Measurements from ENCODE around the gene GRIK1. TPM values are rescaled to one million over a fixed set of nuclear protein-coding genes. Genes with fewer than 3 reads are reported as not detected.

The GRIK1 gene
- total and polyA plus RNA-seq, 5 donors: not detected

- Histone ChIP-seq H3K4me3 (ENCODE audit: low read length) (no peak overlapping the region), H3K4me1 (ENCODE audit: control insufficient read depth, insufficient read depth, low read length) (no peaks in the 10 kb centered on the region), H3K27me3 (ENCODE audit: control insufficient read depth, insufficient read depth) (no peaks in the 10 kb centered on the region), H3K27ac (ENCODE audit: low read length) (no peak overlapping the region), H3K9me3 (ENCODE audit: control insufficient read depth, low read length) (no peaks in the 10 kb centered on the region)
- intact Hi-C loops (cut with DNase I): no loop called here
- WGBS: 92% methylated on average over 1 of the region's 1 CpG
- DNase-seq (no peak), ATAC-seq (no peak)
These were observed 371.6 kb downstream of the GRIK1 start for GRCh38 chr21:29568020-29568697.

GRCh38 chr21:29557931-29558725 is 381.7 kb downstream of the GRIK1 start:
- H3K27ac ChIP-seq (ENCODE audit: low read length): no peak overlapping the region
- WGBS: 96% methylated on average over 1 of the region's 1 CpG
- no peaks in the 10 kb centered on the region for H3K9me3 ChIP-seq (ENCODE audit: control insufficient read depth, low read length)
- no peak for ATAC-seq
- no peak overlapping the region for H3K4me3 ChIP-seq (ENCODE audit: low read length)
- DNase-seq: no peak
- H3K27me3 ChIP-seq (ENCODE audit: control insufficient read depth, insufficient read depth): no peaks in the 10 kb centered on the region
- no peaks in the 10 kb centered on the region for H3K4me1 ChIP-seq (ENCODE audit: control insufficient read depth, insufficient read depth, low read length)
- intact Hi-C loops (cut with DNase I): no loop called here

GRCh38 chr21:29557200-29557599 is 382.6 kb downstream of the GRIK1 start:
- no peak for ATAC-seq

GRCh38 chr21:29555601-29556000 is 384.2 kb downstream of the GRIK1 start:
- no peak overlapping the region for H3K4me3 ChIP-seq (ENCODE audit: low read length)
- intact Hi-C loops (cut with DNase I): no loop called here
- no peaks in the 10 kb centered on the region for H3K9me3 ChIP-seq (ENCODE audit: control insufficient read depth, low read length)
- H3K4me1 ChIP-seq (ENCODE audit: control insufficient read depth, insufficient read depth, low read length): no peaks in the 10 kb centered on the region
- no peak overlapping the region for H3K27ac ChIP-seq (ENCODE audit: low read length)
- DNase-seq (no peak), ATAC-seq (no peak)
- no peaks in the 10 kb centered on the region for H3K27me3 ChIP-seq (ENCODE audit: control insufficient read depth, insufficient read depth)
- WGBS: 41% methylated on average over 2 of the region's 2 CpGs

More at GRCh38 chr21:29557200-29557599, 382.6 kb downstream of the GRIK1 start:
- 33% methylated on average over 1 of the region's 1 CpG for WGBS
- Histone ChIP-seq H3K9me3 (ENCODE audit: control insufficient read depth, low read length) (no peaks in the 10 kb centered on the region), H3K27me3 (ENCODE audit: control insufficient read depth, insufficient read depth) (no peaks in the 10 kb centered on the region), H3K4me3 (ENCODE audit: low read length) (no peak overlapping the region), H3K27ac (ENCODE audit: low read length) (no peak overlapping the region), H3K4me1 (ENCODE audit: control insufficient read depth, insufficient read depth, low read length) (no peaks in the 10 kb centered on the region)
- DNase-seq: no peak
- intact Hi-C loops (cut with DNase I): no loop called here

GRCh38 chr21:29550205-29550604 is 389.6 kb downstream of the GRIK1 start:
- intact Hi-C loops (cut with DNase I): no loop called here
- ATAC-seq: no peak
- DNase-seq: no peak
- Histone ChIP-seq H3K4me3 (ENCODE audit: low read length) (no peak overlapping the region), H3K27ac (ENCODE audit: low read length) (no peak overlapping the region), H3K9me3 (ENCODE audit: control insufficient read depth, low read length) (no peaks in the 10 kb centered on the region), H3K4me1 (ENCODE audit: control insufficient read depth, insufficient read depth, low read length) (no peaks in the 10 kb centered on the region), H3K27me3 (ENCODE audit: control insufficient read depth, insufficient read depth) (no peaks in the 10 kb centered on the region)
- 82% methylated on average over 2 of the region's 2 CpGs for WGBS

GRCh38 chr21:29549614-29550013 is 390.2 kb downstream of the GRIK1 start:
- no peak for ATAC-seq
- H3K27ac ChIP-seq (ENCODE audit: low read length): no peak overlapping the region
- H3K4me3 ChIP-seq (ENCODE audit: low read length): no peak overlapping the region
- no peaks in the 10 kb centered on the region for H3K4me1 ChIP-seq (ENCODE audit: control insufficient read depth, insufficient read depth, low read length)
- intact Hi-C loops (cut with DNase I): no loop called here
- no peak for DNase-seq
- WGBS: 91% methylated on average over 9 of the region's 9 CpGs
- no peaks in the 10 kb centered on the region for H3K27me3 ChIP-seq (ENCODE audit: control insufficient read depth, insufficient read depth)
- H3K9me3 ChIP-seq (ENCODE audit: control insufficient read depth, low read length): no peaks in the 10 kb centered on the region

GRCh38 chr21:29547998-29548397 is 391.8 kb downstream of the GRIK1 start:
- DNase-seq (no peak), ATAC-seq (no peak)
- Histone ChIP-seq H3K27ac (ENCODE audit: low read length) (no peak overlapping the region), H3K9me3 (ENCODE audit: control insufficient read depth, low read length) (no peaks in the 10 kb centered on the region), H3K4me3 (ENCODE audit: low read length) (no peak overlapping the region), H3K4me1 (ENCODE audit: control insufficient read depth, insufficient read depth, low read length) (no peaks in the 10 kb centered on the region), H3K27me3 (ENCODE audit: control insufficient read depth, insufficient read depth) (no peaks in the 10 kb centered on the region)
- intact Hi-C loops (cut with DNase I): no loop called here
- WGBS: 99% methylated on average over 1 of the region's 1 CpG

- H3K4me3 ChIP-seq (ENCODE audit: low read length): no peak overlapping the region
- H3K27me3 ChIP-seq (ENCODE audit: control insufficient read depth, insufficient read depth): no peaks in the 10 kb centered on the region
- intact Hi-C loops (cut with DNase I): no loop called here
- no peaks in the 10 kb centered on the region for H3K4me1 ChIP-seq (ENCODE audit: control insufficient read depth, insufficient read depth, low read length)
- no peak for ATAC-seq
- 84% methylated on average over 3 of the region's 3 CpGs for WGBS
- no peaks in the 10 kb centered on the region for H3K9me3 ChIP-seq (ENCODE audit: control insufficient read depth, low read length)
- no peak for DNase-seq
- no peak overlapping the region for H3K27ac ChIP-seq (ENCODE audit: low read length)
These were observed 393.7 kb downstream of the GRIK1 start for GRCh38 chr21:29546071-29546470.

- no peak overlapping the region for H3K27ac ChIP-seq (ENCODE audit: low read length)
- DNase-seq (no peak), ATAC-seq (no peak)
- H3K4me1 ChIP-seq (ENCODE audit: control insufficient read depth, insufficient read depth, low read length): no peaks in the 10 kb centered on the region
- no peak overlapping the region for H3K4me3 ChIP-seq (ENCODE audit: low read length)
- intact Hi-C loops (cut with DNase I): no loop called here
- H3K27me3 ChIP-seq (ENCODE audit: control insufficient read depth, insufficient read depth): no peaks in the 10 kb centered on the region
- H3K9me3 ChIP-seq (ENCODE audit: control insufficient read depth, low read length): no peaks in the 10 kb centered on the region
- WGBS: 79% methylated on average over 1 of the region's 1 CpG
These were observed 399.5 kb downstream of the GRIK1 start for GRCh38 chr21:29540289-29540688.

GRCh38 chr21:29538115-29538514 is 401.7 kb downstream of the GRIK1 start:
- intact Hi-C loops (cut with DNase I): no loop called here

GRCh38 chr21:29534448-29534847 is 405.3 kb downstream of the GRIK1 start:
- no peaks in the 10 kb centered on the region for H3K9me3 ChIP-seq (ENCODE audit: control insufficient read depth, low read length)
- DNase-seq (no peak), ATAC-seq (no peak)
- intact Hi-C loops (cut with DNase I): no loop called here
- no peaks in the 10 kb centered on the region for H3K27me3 ChIP-seq (ENCODE audit: control insufficient read depth, insufficient read depth)
- no peaks in the 10 kb centered on the region for H3K4me1 ChIP-seq (ENCODE audit: control insufficient read depth, insufficient read depth, low read length)
- H3K27ac ChIP-seq (ENCODE audit: low read length): no peak overlapping the region
- 89% methylated on average over 3 of the region's 3 CpGs for WGBS
- H3K4me3 ChIP-seq (ENCODE audit: low read length): no peak overlapping the region

More at GRCh38 chr21:29538115-29538514, 401.7 kb downstream of the GRIK1 start:
- ATAC-seq: no peak
- Histone ChIP-seq H3K27ac (ENCODE audit: low read length) (no peak overlapping the region), H3K4me3 (ENCODE audit: low read length) (no peak overlapping the region), H3K9me3 (ENCODE audit: control insufficient read depth, low read length) (no peaks in the 10 kb centered on the region), H3K4me1 (ENCODE audit: control insufficient read depth, insufficient read depth, low read length) (no peaks in the 10 kb centered on the region), H3K27me3 (ENCODE audit: control insufficient read depth, insufficient read depth) (no peaks in the 10 kb centered on the region)
- no peak for DNase-seq
